EL (cell line): ENCODE results near the gene MYD88.
"Not testable (repeated sequence)": the region's sequence is repeated elsewhere in the genome, so short reads cannot be mapped to it uniquely, and the experiment has no call there.

ENCODE experiments used
- DNase-seq: peaks from one replicate; pipeline ENCODE4 v3.0.0-alpha.2; 2016

The MYD88 gene

DNA sequence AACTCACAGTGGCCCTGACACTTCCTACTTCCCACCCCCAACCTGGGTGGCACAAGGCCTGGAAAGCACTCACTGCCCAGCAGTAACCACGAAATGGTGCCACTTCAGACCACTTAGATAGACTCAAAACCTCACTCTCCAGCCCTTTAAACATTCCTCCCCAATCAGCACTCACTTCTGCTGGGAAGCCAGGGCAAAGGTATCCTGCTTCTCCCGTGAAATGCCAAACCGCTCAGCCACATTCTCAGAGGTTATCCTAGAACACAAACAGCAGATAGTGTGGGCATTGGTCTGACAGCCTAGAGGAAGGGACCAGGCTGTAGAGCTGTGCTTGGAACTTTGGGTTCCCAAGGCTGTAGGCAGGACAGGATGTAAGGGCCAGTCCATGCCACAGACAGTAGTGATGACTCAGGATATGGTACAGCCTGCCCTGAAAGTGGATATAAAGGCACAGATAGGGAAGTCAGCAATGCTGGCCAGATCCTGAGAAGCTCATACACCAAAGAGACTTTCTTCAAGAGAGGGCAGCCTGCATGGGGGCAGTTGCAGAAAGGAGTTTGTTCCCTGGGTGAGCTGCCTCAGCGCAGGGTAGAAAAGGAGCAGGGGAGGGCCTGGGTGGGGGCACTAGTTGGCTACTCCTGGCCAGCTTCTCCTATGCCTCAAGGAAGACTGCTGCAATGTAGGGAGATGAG is 10.7 kb upstream of the MYD88 start:
- DNase-seq, result no peak

- DNase-seq, result no peak
These were observed 10.2 kb upstream of the MYD88 start for GRCh38 chr3:38128303-38128655.

DNA sequence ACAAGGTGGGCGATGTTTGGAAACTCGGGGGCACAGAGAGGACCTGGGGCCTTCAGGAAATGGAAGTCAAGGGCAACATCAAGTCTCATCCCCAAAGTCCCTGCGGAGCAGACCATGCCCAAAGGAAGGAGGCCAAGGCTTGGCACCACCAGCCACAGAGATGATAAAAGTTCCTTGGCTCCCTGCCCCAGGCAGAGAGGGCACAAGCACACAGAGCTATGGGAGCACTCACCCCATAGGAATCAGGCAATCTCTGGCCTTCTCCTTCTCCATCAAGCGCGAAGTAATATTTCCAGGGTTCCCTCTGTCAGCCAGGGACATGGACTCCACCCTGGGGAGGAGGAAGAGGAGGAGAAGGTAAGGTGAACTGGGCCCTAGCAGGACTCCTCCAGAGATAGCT is 9.4 kb upstream of the MYD88 start:
- DNase-seq, result no peak

- DNase-seq, result no peak
These were observed 7.8 kb upstream of the MYD88 start for GRCh38 chr3:38130631-38131065.

- peak; percentile 39 for DNase-seq
These were observed 6.7 kb upstream of the MYD88 start for GRCh38 chr3:38131621-38132369.

GRCh38 chr3:38133209-38133556 is 5.3 kb upstream of the MYD88 start:
- DNase-seq, result no peak

DNA sequence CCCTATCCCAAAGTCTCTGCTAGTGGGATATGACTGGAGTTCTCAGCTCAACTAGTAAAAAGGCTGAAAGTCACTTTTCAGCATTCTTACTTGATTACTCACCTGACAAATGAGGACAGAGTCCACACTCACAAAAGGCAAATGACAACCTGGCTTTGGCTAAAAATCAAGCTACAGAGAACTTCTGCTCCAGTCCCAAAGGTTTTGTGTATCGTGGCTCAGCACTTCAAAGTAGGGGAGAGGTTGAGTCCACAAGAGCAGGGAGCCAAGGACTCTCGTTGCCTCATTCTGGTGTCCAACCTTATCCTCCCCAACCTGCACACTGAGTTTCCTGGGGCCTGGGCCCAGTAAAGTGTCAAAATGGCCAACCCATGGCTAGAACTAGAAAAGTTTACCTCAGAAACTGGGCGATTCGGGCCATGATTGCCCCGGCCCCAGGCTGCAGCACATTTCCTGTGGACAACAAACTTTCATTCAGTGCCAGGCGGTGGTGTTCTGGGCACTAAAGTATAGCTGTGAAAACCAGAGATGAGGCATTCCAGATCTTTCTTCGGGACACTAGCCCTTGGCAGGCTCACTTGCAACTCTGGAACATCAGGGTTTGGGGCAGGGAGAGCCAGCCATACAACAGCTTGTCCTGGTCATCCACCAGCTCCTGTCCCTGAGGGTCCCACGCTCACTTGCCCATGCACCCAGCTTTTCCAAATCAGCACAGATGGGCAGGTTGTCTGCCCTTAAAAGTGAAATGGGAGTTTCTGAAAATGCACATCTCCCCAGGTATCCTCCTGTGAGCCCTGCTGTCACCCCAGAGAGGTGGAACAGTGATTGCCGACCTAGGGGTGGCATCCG is 4.7 kb upstream of the MYD88 start:
- peak; percentile 31 for DNase-seq

DNA sequence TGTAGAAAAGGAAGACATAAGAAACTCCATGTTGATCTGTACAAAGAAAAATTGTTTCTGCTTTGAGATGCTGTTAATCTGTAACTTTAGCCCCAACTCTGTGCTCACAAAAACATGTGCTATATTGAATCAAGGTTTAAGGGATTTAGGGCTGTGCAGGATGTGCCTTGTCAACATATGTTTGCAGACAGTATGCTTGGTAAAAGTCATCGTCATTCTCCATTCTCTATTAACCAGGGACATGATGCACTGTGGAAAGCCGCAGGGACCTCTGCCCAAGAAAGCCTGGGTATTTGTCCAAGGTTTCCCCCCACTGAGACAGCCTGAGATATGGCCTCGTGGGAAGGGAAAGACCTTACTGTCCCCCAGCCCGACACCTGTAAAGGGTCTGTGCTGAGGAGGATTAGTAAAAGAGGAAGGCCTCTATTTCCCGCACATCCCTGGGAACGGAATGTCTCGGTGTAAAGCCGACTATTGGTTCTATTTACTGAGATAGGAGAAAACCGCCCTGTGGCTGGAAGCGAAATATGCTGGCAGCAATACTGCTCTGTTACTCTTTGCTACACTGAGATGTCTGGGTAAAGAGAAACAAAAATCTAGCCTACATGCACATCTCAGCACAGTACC is 3.8 kb upstream of the MYD88 start:
- not testable (repeated sequence) for DNase-seq

GRCh38 chr3:38135621-38136277 is 2.7 kb upstream of the MYD88 start:
- DNase-seq, result not testable (repeated sequence)

DNA sequence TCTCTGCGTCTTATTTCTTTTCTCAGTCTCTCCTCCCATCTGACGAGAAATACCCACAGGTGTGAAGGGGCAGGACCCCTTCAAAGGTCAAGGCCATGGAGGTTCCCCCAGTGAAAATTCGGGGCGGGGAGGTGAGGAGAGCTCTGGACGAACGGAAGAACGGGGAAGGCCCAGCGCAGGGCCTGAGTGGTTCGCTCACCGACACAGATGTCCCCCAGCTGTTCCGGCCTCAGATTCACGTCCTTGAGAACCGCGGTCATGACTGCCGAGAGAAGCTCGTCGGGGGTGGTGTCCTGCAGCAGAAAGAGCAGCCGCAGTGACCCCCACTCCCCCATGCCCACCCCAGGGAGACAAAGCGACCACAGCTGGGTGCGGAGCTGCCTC is 2.1 kb upstream of the MYD88 start:
- DNase-seq, result peak; percentile 48

GRCh38 chr3:38136777-38137614 is 1.5 kb upstream of the MYD88 start, which contains the start of gene ACAA1:
TSS of gene ACAA1 (minus strand) at chr3:38137127. CDS start at chr3:38137035, 92 bp downstream.
- peak; percentile 99 for DNase-seq

- DNase-seq, result no peak
These were observed 679 bp upstream of the MYD88 start for GRCh38 chr3:38137615-38138348.

- DNase-seq, result no peak
These were observed 730 bp downstream of the MYD88 start for GRCh38 chr3:38139191-38139590.

DNA sequence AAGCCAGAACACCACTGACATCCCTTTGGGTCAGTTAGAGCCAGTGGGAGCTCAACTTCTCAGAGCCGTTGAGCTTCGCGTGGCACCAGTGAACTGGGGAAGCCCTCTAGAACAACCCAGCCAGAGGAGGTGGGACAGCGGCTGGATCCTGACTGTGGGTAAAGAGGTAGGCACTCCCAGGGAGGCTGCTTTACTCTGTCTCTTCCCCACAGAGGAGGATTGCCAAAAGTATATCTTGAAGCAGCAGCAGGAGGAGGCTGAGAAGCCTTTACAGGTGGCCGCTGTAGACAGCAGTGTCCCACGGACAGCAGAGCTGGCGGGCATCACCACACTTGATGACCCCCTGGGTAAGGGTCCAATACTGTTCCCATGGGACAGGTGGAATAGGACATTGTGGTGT is 1.2 kb downstream of the MYD88 start:
- DNase-seq, result no peak

GRCh38 chr3:38140326-38141172 is 2.1 kb downstream of the MYD88 start:
- DNase-seq, result no peak

DNA sequence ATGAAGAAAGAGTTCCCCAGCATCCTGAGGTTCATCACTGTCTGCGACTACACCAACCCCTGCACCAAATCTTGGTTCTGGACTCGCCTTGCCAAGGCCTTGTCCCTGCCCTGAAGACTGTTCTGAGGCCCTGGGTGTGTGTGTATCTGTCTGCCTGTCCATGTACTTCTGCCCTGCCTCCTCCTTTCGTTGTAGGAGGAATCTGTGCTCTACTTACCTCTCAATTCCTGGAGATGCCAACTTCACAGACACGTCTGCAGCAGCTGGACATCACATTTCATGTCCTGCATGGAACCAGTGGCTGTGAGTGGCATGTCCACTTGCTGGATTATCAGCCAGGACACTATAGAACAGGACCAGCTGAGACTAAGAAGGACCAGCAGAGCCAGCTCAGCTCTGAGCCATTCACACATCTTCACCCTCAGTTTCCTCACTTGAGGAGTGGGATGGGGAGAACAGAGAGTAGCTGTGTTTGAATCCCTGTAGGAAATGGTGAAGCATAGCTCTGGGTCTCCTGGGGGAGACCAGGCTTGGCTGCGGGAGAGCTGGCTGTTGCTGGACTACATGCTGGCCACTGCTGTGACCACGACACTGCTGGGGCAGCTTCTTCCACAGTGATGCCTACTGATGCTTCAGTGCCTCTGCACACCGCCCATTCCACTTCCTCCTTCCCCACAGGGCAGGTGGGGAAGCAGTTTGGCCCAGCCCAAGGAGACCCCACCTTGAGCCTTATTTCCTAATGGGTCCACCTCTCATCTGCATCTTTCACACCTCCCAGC is 2.9 kb downstream of the MYD88 start:
- no peak for DNase-seq

DNA sequence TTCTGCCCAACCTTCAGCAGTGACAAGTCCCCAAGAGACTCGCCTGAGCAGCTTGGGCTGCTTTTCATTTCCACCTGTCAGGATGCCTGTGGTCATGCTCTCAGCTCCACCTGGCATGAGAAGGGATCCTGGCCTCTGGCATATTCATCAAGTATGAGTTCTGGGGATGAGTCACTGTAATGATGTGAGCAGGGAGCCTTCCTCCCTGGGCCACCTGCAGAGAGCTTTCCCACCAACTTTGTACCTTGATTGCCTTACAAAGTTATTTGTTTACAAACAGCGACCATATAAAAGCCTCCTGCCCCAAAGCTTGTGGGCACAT is 3.5 kb downstream of the MYD88 start:
- no peak for DNase-seq

DNA sequence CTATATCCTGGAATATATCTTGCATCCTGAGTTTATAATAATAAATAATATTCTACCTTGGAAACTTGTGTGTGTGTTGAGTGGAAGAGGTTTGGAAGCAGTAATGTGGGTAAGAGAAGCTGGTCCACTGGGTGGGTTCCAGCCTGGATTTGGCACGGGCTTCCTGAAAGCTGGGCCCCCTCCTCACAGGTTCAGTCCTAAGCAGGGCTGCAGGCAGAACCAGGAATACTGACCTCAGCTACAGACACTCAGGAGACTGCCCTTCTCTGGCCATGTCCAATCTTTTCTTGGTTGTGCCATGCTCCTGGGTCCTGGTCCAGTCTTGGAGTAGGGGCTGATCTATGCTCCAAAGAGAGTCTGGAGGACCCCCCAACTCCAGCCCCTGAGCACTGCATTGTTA is 4.5 kb downstream of the MYD88 start:
- DNase-seq, result no peak

DNA sequence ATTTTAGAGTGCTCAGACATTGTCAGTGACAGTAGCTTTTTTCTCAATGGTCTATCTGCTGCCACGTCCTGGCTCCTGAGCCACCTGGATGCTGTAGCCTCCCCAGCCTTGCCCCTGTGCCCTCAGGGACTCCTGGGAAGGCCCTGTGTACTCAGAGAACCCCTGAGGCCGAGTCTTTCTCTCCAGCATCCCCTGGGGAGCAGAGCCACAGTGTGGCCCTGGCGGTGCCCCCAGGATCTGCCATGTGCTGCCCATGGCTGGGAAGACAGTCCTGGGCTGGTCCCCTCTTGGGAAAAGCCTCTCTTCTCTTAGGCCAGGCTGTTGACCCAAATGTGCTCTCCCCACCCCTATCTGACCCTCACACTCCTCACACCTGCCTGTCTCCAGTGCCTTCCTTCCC is 5.0 kb downstream of the MYD88 start:
- DNase-seq, result no peak
